Duodenal mucosa (tissue), 2 donors: ENCODE data around the gene CTXN1.
"Not testable (repeated sequence)": the region's sequence is repeated elsewhere in the genome, so short reads cannot be mapped to it uniquely, and the experiment has no call there.

Source experiments
- H3K27ac ChIP-seq: one replicate; pipeline ENCODE4 v1.7.0; 2013; ENCODE audit warnings: low read depth, low read length
- H3K27me3 ChIP-seq, 2 donors: one replicate each; pipeline ENCODE4 v1.7.0; 2013; ENCODE audit warnings: low read length in 2 of 2, control low read depth in 1 of 2; ENCODE audit not compliant: insufficient read depth in 2 of 2, control insufficient read depth in 1 of 2
- H3K36me3 ChIP-seq, 2 donors: one replicate each; pipeline ENCODE4 v1.7.0; 2013; ENCODE audit warnings: low read length in 2 of 2, control low read depth in 1 of 2; ENCODE audit not compliant: insufficient read depth in 2 of 2, control insufficient read depth in 1 of 2
- H3K4me1 ChIP-seq, 2 donors: one replicate each; pipeline ENCODE4 v1.7.0; 2013; ENCODE audit warnings: low read length in 2 of 2, control low read depth in 1 of 2; ENCODE audit not compliant: insufficient read depth in 2 of 2, control insufficient read depth in 1 of 2
- H3K4me3 ChIP-seq, 2 donors: one replicate each; pipeline ENCODE4 v1.7.0; 2013; ENCODE audit warnings: low read length in 2 of 2, low read depth in 1 of 2
- H3K9ac ChIP-seq, 2 donors: one replicate each; pipeline ENCODE4 v1.7.0; 2013; ENCODE audit warnings: low read length in 2 of 2, low read depth in 1 of 2
- H3K9me3 ChIP-seq, 2 donors: one replicate each; pipeline ENCODE4 v1.7.0; 2013; ENCODE audit warnings: low read length in 2 of 2, control low read depth in 1 of 2; ENCODE audit not compliant: control insufficient read depth in 1 of 2

CTXN1 gene

GRCh38 chr19:7932930-7933300, 7.0 kb upstream of the CTXN1 start:
- H3K4me3 ChIP-seq: no peak overlapping the region
- no peak overlapping the region for H3K27ac ChIP-seq
- peaks cover 27 to 72% of the 10 kb centered on the region in 2 donors for H3K36me3 ChIP-seq
- no peaks in the 10 kb centered on the region for H3K9me3 ChIP-seq
- H3K4me1 ChIP-seq: no peaks in the 10 kb centered on the region
- H3K9ac ChIP-seq: no peak overlapping the region
- H3K27me3 ChIP-seq: no peaks in the 10 kb centered on the region

- Histone ChIP-seq H3K27me3 (no peaks in the 10 kb centered on the region), H3K4me1 (no peaks in the 10 kb centered on the region), H3K36me3 (peaks cover 27 to 74% of the 10 kb centered on the region in 2 donors), H3K4me3 (no peak overlapping the region), H3K9ac (no peak overlapping the region), H3K27ac (no peak overlapping the region), H3K9me3 (no peaks in the 10 kb centered on the region)
These were observed 6.5 kb upstream of the CTXN1 start for GRCh38 chr19:7932276-7932929.

GRCh38 chr19:7931221-7932061, 5.5 kb upstream of the CTXN1 start:
- no peaks in the 10 kb centered on the region for H3K4me1 ChIP-seq
- no peaks in the 10 kb centered on the region for H3K27me3 ChIP-seq
- no peak overlapping the region for H3K27ac ChIP-seq
- H3K4me3 ChIP-seq: no peak overlapping the region
- H3K9ac ChIP-seq: no peak overlapping the region
- H3K9me3 ChIP-seq: no peaks in the 10 kb centered on the region
- H3K36me3 ChIP-seq: peaks cover 27 to 66% of the 10 kb centered on the region in 2 donors

GRCh38 chr19:7930765-7931164, 4.8 kb upstream of the CTXN1 start:
- Histone ChIP-seq H3K9ac (no peak overlapping the region), H3K27ac (no peak overlapping the region), H3K9me3 (no peaks in the 10 kb centered on the region), H3K36me3 (peaks cover 26 to 59% of the 10 kb centered on the region in 2 donors), H3K27me3 (no peaks in the 10 kb centered on the region), H3K4me3 (no peak overlapping the region), H3K4me1 (no peaks in the 10 kb centered on the region)

- H3K4me1 ChIP-seq, H3K27me3 ChIP-seq, H3K27ac ChIP-seq, H3K9ac ChIP-seq, H3K4me3 ChIP-seq, H3K9me3 ChIP-seq: not testable (repeated sequence)
- H3K36me3 ChIP-seq: peaks cover 20 to 52% of the 10 kb centered on the region in 2 donors
These were observed 4.1 kb upstream of the CTXN1 start for GRCh38 chr19:7930030-7930429.

- Histone ChIP-seq H3K36me3 (peaks cover 16 to 41% of the 10 kb centered on the region in 2 donors), H3K4me1 (no peaks in the 10 kb centered on the region), H3K27ac (peak overlapping the region; percentile 10), H3K4me3 (no peak overlapping the region), H3K9me3 (no peaks in the 10 kb centered on the region), H3K27me3 (no peaks in the 10 kb centered on the region), H3K9ac (no peak overlapping the region)
These were observed 3.1 kb upstream of the CTXN1 start for GRCh38 chr19:7928741-7929701.

- Histone ChIP-seq H3K36me3 (peaks cover 13 to 34% of the 10 kb centered on the region in 2 donors), H3K9ac (no peak overlapping the region), H3K4me1 (no peaks in the 10 kb centered on the region), H3K27ac (peak overlapping the region; percentile 20), H3K9me3 (no peaks in the 10 kb centered on the region), H3K27me3 (no peaks in the 10 kb centered on the region), H3K4me3 (no peak overlapping the region)
These were observed 2.4 kb upstream of the CTXN1 start for GRCh38 chr19:7928334-7928706.

GRCh38 chr19:7927605-7928333, 1.8 kb upstream of the CTXN1 start:
- Histone ChIP-seq H3K27me3 (no peaks in the 10 kb centered on the region), H3K4me3 (no peak overlapping the region), H3K9ac (no peak overlapping the region), H3K27ac (no peak overlapping the region), H3K9me3 (no peaks in the 10 kb centered on the region), H3K36me3 (peaks cover 12 to 29% of the 10 kb centered on the region in 2 donors), H3K4me1 (no peaks in the 10 kb centered on the region)

GRCh38 chr19:7926727-7927604, 1.0 kb upstream of the CTXN1 start:
- H3K27ac ChIP-seq: no peak overlapping the region
- H3K4me1 ChIP-seq: peaks cover 0 to 4% of the 10 kb centered on the region in 2 donors
- H3K4me3 ChIP-seq: no peak overlapping the region
- peaks cover 12 to 27% of the 10 kb centered on the region in 2 donors for H3K36me3 ChIP-seq
- H3K9ac ChIP-seq: no peak overlapping the region
- H3K27me3 ChIP-seq: no peaks in the 10 kb centered on the region
- no peaks in the 10 kb centered on the region for H3K9me3 ChIP-seq
